Ramos (cell line): Measurements from ENCODE around the gene KL.

ENCODE experiments used
- in situ Hi-C: fragments of 300-500 bp; cut with MboI; formaldehyde crosslinking; loops from one replicate; pipeline ENCODE4 v1.14.3; 2022; ENCODE audit warnings: low sequenced_read_pairs; ENCODE audit not compliant: unreplicated experiment

KL gene

DNA sequence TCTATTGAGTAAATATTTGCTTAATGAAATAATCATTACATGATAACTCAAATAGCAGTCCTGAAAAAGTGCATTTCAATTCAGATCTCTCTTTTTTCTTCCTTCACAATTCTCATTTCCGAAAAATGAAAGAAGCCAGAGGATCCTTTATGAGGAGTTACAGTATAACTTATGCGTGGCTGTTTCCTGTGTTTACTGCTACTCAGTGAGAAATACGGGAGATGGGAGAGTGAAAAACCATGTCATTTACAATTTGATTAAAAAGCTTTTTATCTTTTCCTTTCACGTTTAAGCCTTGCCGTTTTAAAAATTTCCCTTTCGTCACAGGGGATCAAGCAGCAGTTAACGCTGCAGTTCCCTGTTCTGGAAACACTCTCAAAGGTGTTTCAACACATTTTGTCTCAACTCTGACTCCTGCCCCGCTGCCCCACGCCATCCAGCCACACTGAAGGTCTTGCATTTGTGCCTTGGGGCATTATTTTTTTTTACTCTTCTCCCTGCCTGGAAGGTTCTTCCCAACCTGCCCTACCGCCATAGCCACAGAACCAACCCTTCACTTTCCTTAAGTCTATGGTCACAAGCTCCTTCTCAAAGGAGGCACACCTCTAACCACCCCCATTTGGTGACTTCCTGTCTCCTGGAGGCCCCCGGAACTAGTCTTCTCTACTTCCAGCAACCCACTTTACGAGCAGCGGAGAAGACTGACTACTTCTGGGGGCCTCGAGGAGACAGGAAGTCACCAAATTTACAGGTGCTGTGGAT, 17.0 kb downstream of the KL start:
- in situ Hi-C loops = no loop called here

DNA sequence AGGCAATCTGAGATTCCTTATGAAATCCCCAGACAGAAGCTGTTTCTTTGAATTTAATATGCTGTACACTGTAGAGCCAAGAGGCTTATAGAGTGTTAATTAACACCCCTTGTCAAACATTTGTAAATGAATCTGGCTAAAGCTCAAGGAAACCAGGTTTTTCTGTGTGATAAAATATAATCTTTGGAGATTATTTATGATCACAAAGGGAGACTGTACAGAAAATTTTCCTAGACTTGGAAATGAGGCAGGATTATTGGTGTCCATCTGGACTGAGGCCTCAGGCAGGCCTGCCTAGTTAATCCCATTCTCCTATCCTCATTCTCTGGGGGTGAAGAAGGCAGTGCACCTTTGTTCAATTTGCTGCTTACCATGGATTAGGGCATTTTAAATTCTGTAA, 17.8 kb downstream of the KL start:
- in situ Hi-C loops = no loop called here

DNA sequence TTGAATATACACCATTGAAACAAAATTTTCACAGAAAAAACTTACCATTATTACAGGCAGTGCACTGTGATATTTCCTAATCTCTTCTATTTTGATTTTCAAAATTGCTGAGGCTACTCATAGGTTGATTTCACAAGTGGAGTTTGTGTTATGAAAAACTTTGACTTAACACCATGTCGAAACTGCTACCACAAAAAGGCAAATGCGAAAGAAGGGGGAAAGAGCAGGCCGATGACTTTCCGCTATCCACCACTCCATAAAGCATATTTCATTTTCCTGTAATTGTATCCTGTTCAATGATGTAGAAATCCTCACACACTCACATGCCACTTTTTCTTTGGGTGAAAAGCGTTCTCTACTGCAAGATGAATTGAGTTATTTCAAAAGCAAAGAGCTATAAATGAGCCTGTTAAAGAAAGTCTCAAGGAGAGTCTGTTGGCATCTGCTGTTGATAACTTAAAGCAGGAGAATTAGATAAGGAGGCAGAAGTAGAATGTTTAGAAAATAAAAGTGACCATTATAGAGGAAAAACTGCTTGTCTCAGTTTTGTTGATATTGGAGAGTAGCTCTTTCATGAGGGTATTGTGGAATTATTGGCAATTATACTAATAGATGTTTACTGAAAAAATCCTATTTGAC, 18.8 kb downstream of the KL start:
- in situ Hi-C loops = no loop called here

DNA sequence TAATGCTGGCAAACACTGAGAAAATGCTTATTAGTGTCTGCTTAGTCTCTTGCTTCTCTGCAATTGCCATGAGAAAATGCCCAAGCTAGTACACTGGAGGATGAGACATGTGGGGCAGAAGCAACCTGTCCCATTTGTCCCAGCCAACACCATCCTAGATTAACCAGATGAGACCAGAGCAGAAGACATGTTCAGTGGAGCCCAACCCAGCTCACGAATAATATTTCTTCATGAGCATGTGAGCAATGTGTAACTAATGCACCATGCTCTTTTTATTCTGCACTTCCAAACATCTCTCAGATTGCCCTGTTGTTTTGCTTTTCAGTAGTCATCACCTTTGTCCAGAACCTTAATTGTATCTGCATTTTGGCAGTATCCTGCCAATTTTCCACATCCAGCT, 21.4 kb downstream of the KL start:
- in situ Hi-C loops = no loop called here

DNA sequence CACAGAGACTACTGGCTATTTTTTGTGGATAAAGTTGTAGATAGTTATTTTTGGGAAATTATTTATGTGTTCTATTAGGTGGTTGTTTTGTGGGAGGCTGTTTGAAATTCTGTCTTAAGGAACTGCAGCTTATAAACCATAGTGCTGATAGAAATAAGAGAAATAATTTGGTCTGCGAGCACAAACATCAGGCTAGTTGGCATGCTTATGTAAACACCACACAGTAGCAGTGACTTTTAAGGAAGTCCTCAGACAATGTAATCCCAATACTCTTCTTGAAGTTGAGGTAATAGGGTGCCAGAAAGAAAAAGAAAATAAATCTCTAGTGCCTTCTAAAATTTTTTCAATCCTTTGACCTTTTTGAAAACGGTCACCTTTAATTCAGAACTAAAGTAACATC, 23.9 kb downstream of the KL start:
- in situ Hi-C loops = no loop called here

DNA sequence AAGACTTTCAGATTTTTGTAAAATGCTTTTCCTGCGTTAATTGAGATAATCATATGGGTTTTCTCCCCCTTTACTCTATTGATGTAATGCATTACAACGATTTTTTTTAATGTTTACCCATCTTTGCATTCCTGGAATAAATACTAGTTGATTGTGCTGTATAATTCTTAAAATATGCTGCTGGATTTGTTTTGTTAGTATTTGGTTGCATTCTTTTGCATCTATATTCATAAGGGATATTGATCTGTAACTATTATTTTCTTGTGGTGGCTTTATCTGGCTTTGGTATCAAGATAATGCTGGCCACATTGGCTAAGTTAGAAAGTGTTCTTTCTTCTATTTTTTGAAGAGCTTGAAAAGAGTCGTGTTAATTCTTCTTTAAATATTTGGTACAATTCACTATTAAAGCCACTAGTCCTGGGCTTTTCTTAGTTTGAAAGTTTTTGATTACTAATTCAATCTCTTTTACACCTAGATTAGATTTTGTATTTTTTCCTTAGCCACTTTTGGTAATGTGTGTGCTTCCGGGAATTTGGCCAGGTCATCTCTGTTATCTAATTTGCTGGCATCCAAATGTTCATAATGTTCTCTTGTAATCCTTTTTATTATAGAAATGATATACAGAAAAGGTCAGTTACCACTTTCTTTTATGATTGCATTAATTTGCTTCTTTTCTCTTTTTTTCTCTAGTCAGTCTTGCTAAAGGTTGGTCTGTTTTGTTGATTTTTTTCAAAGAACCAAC, 29.8 kb downstream of the KL start:
- in situ Hi-C loops = no loop called here

DNA sequence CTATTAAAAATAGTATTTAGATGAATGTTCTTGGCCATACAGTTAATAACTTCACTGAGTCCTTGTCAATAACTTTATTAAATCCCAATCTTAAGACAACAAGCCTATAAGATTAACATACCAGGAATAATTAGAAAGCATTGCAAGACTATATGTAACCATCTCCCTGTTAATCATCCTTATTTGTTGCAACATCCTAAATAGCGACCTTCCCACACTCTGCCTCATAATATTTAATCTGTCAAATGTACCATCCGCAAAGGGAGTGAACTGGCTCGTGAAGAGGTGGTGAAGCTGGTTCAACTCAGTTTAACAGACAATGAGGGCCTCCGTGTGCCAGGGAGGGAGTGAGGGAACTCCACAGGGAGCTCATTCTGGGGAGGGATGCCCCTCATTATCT, 33.9 kb downstream of the KL start:
- in situ Hi-C loops = no loop called here

DNA sequence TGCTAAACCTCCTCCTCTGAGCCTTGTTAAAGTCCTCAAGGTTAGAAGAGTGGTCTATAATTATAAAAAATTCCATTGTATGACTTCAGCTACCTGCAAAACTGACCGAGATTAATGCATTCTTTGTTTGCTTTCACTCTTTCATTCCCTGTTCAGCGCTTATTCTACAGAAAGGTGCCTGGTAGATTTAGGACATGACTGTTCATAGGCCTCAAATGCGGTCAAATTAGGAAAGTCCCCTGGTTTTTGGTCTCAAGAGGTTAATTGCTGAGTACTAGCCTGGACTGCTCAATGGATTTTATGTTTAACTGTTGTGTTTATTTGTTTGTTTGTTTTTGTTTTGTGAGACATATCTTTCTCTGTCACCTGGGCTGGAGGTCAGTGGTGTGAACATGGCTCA, 35.4 kb downstream of the KL start:
- in situ Hi-C loops = no loop called here

DNA sequence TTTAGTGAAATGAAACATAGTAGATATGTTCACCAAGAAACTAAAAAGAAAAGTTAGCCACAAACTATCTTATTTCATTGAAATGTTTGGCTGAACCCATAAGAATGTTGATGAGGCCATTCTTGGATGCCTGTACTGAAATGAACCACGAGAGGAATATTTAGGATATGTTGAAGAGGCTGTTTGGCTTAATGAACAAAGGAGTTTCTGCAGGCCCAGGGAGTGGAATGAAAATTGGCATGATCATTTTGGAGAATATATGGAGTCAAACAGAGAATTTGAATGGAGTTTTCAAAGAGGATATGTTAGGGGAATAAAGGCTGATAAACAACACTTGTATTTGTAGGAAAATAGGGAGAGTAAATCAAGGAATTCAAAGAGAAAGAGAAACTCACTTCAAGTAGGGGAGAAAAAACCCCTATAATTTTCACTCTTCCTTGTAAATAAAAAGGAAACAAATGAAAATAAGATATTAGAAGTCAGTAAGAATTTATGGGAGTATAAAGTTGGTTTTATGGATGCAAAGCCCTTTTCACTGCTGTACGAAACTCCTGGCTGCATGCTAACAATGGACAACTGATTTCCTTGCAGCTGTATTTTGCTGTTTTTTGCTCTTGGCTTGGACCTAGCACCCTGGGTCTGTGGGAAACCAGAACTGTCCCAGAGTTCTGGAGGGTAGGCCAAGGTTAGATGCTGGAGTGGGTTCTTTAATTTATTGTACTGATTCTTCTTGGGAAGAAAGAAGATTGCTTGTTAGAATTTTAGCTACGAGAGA, 36.5 kb downstream of the KL start:
- in situ Hi-C loops = no loop called here

DNA sequence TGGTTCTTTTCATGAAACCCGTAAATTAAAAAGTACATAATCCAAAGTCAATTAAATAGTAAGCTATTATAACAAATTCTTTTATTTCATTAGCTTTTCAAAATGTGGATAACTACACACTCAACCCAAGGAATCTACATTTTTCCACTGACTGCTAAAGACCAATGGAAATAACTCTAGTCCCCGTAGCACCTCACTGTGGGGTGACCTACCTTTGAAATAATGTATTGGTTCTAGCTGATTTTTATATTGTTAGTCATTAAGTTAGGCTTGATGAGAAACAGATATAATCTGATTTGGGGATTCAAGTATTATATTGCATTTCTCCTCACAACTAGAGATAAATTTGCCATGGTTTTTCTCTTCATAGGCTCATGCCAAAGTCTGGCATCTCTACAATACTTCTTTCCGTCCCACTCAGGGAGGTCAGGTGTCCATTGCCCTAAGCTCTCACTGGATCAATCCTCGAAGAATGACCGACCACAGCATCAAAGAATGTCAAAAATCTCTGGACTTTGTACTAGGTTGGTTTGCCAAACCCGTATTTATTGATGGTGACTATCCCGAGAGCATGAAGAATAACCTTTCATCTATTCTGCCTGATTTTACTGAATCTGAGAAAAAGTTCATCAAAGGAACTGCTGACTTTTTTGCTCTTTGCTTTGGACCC, 37.3 kb downstream of the KL start:
- in situ Hi-C loops = no loop called here

DNA sequence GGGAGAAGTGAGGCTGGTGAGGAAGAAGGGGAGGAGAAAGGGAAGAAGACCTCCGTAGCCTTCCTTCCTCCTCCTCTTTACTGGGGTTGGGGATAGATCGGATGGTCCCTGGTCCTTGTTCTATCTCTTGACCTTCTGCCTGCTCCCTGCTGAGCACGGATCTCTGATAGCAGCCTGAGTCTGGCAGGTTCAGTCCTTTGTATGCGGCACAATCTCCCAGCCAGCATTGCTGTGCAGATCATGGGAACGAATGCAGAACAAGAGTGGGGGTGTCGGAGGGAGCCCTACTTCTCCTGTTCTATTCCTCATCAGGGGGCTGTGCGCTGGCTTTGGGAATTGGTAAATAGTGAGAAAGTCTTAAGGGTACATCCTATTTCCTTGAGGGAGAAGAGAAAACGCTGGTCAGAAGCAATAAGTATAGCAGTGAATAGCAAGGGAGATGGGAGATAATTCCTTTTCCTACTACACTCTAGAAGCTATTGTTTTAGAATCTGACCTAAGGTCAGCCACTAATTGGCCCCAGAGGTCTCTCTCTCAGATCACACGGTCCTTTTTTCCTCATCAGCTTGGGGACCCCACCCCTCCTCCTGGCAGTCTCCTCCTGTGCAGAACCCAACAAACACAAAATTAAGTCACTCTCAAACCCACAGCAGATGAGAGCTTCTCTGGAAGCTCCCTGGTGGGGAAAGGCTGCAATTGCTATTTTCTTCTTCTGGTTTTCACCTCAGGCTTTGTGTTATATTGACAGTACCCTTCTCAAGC, 41.0 kb downstream of the KL start:
- in situ Hi-C loops = no loop called here

DNA sequence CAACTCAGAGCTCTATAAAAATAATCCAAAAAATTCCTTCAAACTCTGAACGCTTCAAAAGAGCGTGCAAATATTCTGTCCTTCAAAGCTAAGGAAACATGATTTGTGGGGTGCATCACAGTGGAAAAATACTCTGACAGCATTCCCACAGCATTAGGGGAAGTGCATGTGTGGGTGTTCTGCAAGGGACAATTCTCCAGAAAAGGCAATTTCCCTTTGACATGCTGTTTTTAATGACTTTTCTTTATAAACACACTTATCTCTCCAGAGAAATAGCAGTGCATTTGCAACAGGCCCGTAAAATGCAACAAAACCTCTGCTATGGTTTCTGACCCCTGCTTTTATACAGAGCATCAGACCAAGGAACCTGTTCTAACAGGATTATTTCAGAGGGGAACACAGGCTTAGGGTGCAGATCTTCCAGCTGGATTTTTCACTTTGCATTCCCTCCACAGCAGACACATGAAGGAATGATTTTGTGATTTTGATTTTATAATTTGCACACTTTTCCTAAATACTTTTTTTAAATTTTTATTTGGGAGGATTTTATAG, 42.6 kb downstream of the KL start:
- in situ Hi-C loops = no loop called here

DNA sequence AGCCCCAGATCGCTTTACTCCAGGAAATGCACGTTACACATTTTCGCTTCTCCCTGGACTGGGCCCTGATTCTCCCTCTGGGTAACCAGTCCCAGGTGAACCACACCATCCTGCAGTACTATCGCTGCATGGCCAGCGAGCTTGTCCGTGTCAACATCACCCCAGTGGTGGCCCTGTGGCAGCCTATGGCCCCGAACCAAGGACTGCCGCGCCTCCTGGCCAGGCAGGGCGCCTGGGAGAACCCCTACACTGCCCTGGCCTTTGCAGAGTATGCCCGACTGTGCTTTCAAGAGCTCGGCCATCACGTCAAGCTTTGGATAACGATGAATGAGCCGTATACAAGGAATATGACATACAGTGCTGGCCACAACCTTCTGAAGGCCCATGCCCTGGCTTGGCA, 44.6 kb downstream of the KL start:
- in situ Hi-C loops = no loop called here

DNA sequence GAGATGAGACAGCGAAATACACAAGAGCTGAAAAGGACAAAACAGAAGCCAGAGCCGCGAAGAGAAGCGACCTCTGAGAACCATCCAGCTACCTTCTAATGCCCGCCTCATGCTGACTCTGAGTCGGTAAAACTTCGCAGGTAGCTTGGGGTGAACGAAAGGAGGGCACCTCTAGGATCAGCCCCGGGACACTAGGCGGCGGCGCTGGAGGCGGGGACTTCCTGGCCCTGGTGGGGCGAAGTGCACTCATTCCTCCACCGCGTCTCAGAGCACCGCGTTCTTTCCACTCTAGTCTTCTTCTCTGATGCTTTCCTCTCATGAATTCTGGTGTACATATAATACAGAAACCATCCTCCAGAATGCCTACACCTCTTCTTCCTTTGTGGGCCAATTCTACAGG, 50.1 kb downstream of the KL start:
- in situ Hi-C loops = no loop called here

DNA sequence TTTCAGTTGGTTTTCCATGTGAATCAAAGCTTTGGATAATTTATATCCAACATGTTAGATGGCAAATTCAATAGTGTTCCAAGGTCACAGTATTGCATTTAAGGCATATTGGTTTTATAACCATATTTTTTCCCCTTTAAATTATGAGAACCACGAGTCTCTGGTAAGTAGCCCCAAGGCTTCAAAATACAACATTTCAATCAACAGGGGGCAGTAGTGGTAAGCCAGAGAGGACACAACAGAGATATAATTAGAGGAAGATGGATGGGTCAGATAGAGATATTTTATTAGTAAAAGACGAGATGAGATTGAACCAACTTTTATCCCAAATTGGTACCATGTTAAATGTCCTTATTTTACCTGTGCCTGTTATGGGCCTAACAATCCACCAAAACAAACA, 53.1 kb downstream of the KL start:
- in situ Hi-C loops = no loop called here

DNA sequence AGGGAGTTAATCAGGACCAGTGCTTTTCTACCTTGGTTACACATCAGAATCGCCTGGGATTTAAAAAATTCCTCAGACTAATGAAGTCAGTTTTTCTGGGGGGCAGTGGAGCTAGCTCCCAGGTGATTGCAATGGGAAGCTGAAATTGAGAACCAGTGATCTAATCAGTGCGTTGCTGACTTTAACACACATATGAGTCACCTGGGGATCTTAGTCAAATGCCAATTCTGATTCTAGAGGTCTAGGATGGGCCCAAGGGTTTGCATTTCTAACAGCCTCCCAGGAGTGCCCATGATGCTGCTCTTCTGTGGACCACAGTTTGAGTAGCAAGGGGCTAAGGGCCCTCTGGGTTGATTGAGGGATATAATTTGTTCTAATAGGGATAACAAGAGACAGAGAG, 54.5 kb downstream of the KL start:
- in situ Hi-C loops = no loop called here

DNA sequence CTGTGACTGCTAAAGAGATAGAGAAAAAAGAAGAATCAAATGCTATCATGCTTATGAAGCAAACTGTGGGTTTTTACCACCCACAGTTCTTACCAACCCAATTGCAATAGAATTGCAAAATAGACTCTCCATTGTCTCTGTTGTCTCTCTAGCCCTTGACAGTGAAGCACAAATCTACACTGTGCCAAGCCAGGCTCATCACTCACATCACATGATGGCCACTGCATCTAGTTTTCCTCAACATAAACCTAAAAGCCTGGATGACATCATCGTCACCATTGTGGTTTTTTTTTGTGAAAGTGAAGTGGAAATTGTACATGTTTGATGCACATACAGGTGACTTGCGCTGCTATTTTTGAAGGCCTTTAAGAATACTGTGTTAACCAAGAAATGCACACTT, 56.1 kb downstream of the KL start:
- in situ Hi-C loops = no loop called here

DNA sequence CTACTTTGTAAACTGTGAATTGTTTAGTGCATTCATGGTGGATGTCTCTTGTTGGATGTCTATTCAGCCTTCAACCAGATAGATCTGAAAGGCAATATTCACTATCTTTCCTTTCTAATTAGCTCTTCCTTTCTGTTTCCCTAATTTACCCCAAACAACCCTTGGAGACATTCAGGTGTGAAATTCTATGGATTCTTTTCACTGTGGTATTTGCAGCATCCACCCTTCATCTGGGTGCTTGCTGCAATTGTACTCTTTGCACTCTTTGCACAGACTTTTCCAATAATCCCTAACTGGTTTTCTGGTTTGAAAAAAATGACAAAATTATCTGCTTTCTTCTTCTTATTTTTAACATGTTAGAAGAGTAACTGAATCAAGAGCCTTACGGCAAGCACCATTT, 56.5 kb downstream of the KL start:
- in situ Hi-C loops = no loop called here

DNA sequence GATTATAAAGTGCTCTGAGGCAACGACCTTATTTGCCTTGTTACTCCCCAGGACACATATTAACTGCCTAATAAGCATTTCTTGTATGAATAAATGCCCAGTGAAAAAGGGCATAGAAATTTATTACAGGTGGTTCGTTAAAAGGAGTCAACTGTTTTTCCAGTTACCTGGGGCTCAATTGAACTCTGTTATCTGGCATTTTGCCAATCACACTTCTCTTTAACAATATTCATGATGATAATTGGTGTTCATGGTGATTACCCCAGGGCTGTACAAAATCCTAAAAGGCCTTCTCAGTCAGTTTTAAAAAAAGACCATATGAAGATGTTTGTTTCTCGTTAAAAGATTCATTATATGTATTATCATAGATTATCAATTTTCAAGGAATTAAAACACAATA, 57.1 kb downstream of the KL start:
- in situ Hi-C loops = no loop called here
